Breast epithelium (tissue), 3 donors: Measurements from ENCODE around the gene FABP3.

Experiments
- POLR2A ChIP-seq: fragments of 450-650 bp; IDR thresholded peaks from one replicate; pipeline ENCODE4 v1.6.1; 2016; ENCODE audit warnings: antibody characterized with exemption, mild to moderate bottlenecking, moderate library complexity
- POLR2AphosphoS5 ChIP-seq, 3 donors: sonication (generic); formaldehyde crosslinking; IDR thresholded peaks; one replicate each; pipeline ENCODE4 v1.6.1; 2017; ENCODE audit warnings: antibody characterized with exemption in 3 of 3
- TF ChIP-seq, protein P1 (sequence below), 3 donors: fragments of 450-650 bp; IDR thresholded peaks; one replicate each; pipeline ENCODE4 v1.5.1; 2016 to 2017; ENCODE audit warnings: antibody characterized with exemption in 3 of 3, mild to moderate bottlenecking in 3 of 3, moderate library complexity in 3 of 3

DNA sequence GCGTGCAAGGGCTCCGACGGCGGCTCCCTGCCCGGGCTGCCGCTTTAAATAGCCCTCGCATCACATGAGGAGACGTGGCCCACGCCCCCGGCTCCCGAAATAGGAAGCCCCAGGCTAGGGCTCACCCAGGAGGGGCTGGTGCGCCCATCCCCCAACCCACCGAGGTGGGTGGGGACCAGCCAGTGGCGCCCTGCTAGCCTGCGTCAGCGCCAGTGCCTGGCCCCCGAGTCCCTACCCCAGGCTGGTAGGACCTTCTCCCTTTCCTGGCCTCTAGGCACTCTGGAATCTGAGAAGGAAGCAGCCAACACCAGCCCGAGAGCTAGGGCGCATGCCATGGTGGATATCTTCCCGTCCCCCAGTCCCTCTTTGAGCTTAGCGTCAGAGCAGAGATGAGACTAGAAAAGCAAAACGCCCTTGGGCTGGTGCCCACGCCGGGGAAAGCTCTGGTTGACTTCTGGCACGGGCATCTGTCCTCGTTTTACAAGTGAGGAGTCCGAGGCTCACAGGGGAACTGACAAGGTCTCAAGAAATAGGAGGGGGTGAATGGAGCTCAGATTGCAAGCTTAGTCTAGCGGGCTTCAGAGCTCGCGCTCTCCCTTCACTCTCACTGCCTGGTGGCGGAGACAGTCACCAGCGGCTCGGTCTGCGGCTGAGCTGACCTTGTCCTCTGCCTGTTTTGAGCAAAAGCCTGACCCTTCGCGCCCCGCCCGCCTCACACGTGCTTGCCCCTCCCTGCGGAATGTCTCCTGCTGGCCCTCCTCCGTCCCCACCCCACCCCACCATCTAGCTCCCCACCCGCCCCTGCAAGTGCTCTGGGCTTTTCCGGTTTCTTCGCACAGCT, at the start of gene FABP3:
- TF ChIP-seq, protein P1, sequence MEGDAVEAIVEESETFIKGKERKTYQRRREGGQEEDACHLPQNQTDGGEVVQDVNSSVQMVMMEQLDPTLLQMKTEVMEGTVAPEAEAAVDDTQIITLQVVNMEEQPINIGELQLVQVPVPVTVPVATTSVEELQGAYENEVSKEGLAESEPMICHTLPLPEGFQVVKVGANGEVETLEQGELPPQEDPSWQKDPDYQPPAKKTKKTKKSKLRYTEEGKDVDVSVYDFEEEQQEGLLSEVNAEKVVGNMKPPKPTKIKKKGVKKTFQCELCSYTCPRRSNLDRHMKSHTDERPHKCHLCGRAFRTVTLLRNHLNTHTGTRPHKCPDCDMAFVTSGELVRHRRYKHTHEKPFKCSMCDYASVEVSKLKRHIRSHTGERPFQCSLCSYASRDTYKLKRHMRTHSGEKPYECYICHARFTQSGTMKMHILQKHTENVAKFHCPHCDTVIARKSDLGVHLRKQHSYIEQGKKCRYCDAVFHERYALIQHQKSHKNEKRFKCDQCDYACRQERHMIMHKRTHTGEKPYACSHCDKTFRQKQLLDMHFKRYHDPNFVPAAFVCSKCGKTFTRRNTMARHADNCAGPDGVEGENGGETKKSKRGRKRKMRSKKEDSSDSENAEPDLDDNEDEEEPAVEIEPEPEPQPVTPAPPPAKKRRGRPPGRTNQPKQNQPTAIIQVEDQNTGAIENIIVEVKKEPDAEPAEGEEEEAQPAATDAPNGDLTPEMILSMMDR (IDR thresholded peaks at IDR 0.05) = no peak
- TF ChIP-seq POLR2A = no peak
- no peak for TF ChIP-seq POLR2AphosphoS5 (IDR thresholded peaks at IDR 0.05)
